Fibroblast of skin of right quadriceps (primary cell): Measurements from ENCODE around the gene RAD9B.
A peak's percentile ranks its signal among the peaks of the same experiment; 100 is the strongest.
"Not testable (repeated sequence)": the region's sequence is repeated elsewhere in the genome, so short reads cannot be mapped to it uniquely, and the experiment has no call there.

Experiments
- DNase-seq: peaks from one replicate; pipeline ENCODE4 v3.0.0-alpha.2; 2013

Gene RAD9B

GRCh38 chr12:110501752-110502738 lies at the start of gene RAD9B, which contains the start of gene VPS29:
Gene RAD9B (plus strand): TSS chr12:110502331. CDS start chr12:110502338, 7 bp downstream.
Gene VPS29 (minus strand): TSS chr12:110502111. CDS start chr12:110502051, 60 bp downstream.
- peak; percentile 99 for DNase-seq

GRCh38 chr12:110453569-110454296 lies 48.4 kb upstream of the RAD9B start:
- no peak for DNase-seq

GRCh38 chr12:110458756-110459155 lies 43.4 kb upstream of the RAD9B start:
- no peak for DNase-seq

GRCh38 chr12:110461189-110461588 lies 40.9 kb upstream of the RAD9B start:
- DNase-seq: not testable (repeated sequence)

- no peak for DNase-seq
Observed at GRCh38 chr12:110465024-110465423, 37.1 kb upstream of the RAD9B start.

- not testable (repeated sequence) for DNase-seq
Observed at GRCh38 chr12:110465765-110466164, 36.4 kb upstream of the RAD9B start.

GRCh38 chr12:110466791-110467190 lies 35.3 kb upstream of the RAD9B start:
- no peak for DNase-seq

- no peak for DNase-seq
Observed at GRCh38 chr12:110467847-110468213, 34.3 kb upstream of the RAD9B start.

GRCh38 chr12:110468214-110469048 lies 33.7 kb upstream of the RAD9B start, which contains the start of the genes FAM216A and GPN3:
Gene FAM216A (plus strand): TSS chr12:110468845. CDS start chr12:110468876, 31 bp downstream.
Gene GPN3 (minus strand): TSS chr12:110468257. CDS start chr12:110468203, 54 bp downstream.
- peak; percentile 98 for DNase-seq

- DNase-seq: no peak
Observed at GRCh38 chr12:110475426-110475825, 26.7 kb upstream of the RAD9B start.

GRCh38 chr12:110498984-110499706 lies 3.0 kb upstream of the RAD9B start:
- DNase-seq: peak; percentile 55

- DNase-seq: peak; percentile 37
Observed at GRCh38 chr12:110501399-110501751, 756 bp upstream of the RAD9B start.

GRCh38 chr12:110503432-110503831 lies 1.3 kb downstream of the RAD9B start:
- DNase-seq: no peak

GRCh38 chr12:110505332-110505731 lies 3.2 kb downstream of the RAD9B start:
- no peak for DNase-seq

- DNase-seq: no peak
Observed at GRCh38 chr12:110508071-110508586, 6.0 kb downstream of the RAD9B start.

- DNase-seq: no peak
Observed at GRCh38 chr12:110513842-110514241, 11.7 kb downstream of the RAD9B start.

- no peak for DNase-seq
Observed at GRCh38 chr12:110514363-110514762, 12.2 kb downstream of the RAD9B start.

- DNase-seq: no peak
Observed at GRCh38 chr12:110516995-110517394, 14.9 kb downstream of the RAD9B start.

GRCh38 chr12:110518014-110518413 lies 15.9 kb downstream of the RAD9B start:
- not testable (repeated sequence) for DNase-seq

- not testable (repeated sequence) for DNase-seq
Observed at GRCh38 chr12:110520876-110521712, 19.0 kb downstream of the RAD9B start.
